ENCODE results near the gene SLC35F2.
A peak's percentile ranks its signal among the peaks of the same experiment; 100 is the strongest.

SLC35F2 gene

GRCh38 chr11:107757661-107758060, 100.9 kb downstream of the SLC35F2 start:
- no peak overlapping the region for H3K4me3 ChIP-seq (ENCODE audit: low read depth, low read length)
- no peaks in the 10 kb centered on the region for H3K4me1 ChIP-seq (ENCODE audit: control insufficient read depth in 1 of 2, insufficient read depth in 2 of 2, low read length in 2 of 2)
- no peak overlapping the region for H3K23ac ChIP-seq (ENCODE audit: low read length)
- no peaks in the 10 kb centered on the region for H3K27me3 ChIP-seq (ENCODE audit: insufficient read depth, low read length)
- H2BK12ac ChIP-seq (ENCODE audit: low read length): no peak overlapping the region
- H3K79me2 ChIP-seq (ENCODE audit: control insufficient read depth, insufficient read depth, low read length, poor library complexity): no peaks in the 10 kb centered on the region
- H2AK5ac ChIP-seq (ENCODE audit: low read length): no peak overlapping the region
- H2BK5ac ChIP-seq (ENCODE audit: low read depth, low read length, poor library complexity): no peak overlapping the region
- H4K91ac ChIP-seq (ENCODE audit: low read depth, low read length): no peak overlapping the region
- H3K36me3 ChIP-seq (ENCODE audit: control insufficient read depth in 1 of 2, insufficient read depth in 2 of 2, low read length in 2 of 2): no peaks in the 10 kb centered on the region
- no peak overlapping the region for H3K4me2 ChIP-seq (ENCODE audit: low read length)
- no peaks in the 10 kb centered on the region for H3K79me1 ChIP-seq (ENCODE audit: low read length)
- H2BK120ac ChIP-seq (ENCODE audit: insufficient read depth, low read length, poor library complexity): no peak overlapping the region
- no peak overlapping the region for H3K14ac ChIP-seq (ENCODE audit: low read length)
- no peak overlapping the region for H3K18ac ChIP-seq (ENCODE audit: low read length)
- peaks cover 3% of the 10 kb centered on the region for H3K9me3 ChIP-seq (ENCODE audit: insufficient read depth, low read depth, low read length)
- WGBS (ENCODE audit: extremely low coverage, insufficient coverage, insufficient read length): no CpG with 5 or more reads among the region's 1 CpG
- H3K9ac ChIP-seq (ENCODE audit: low read length): no peak overlapping the region
- no peak overlapping the region for H3K27ac ChIP-seq (ENCODE audit: low read depth, low read length)
- H4K8ac ChIP-seq (ENCODE audit: low read depth, low read length): no peak overlapping the region
- H2AFZ ChIP-seq (ENCODE audit: insufficient read depth, low read length, poor library complexity): no peak overlapping the region
- no peak for DNase-seq
- no peak overlapping the region for H4K12ac ChIP-seq (ENCODE audit: low read depth, low read length)
- no peak overlapping the region for H3K4ac ChIP-seq (ENCODE audit: low read depth, low read length)

- Histone ChIP-seq H2BK5ac (ENCODE audit: low read depth, low read length, poor library complexity) (no peak overlapping the region), H2BK120ac (ENCODE audit: insufficient read depth, low read length, poor library complexity) (no peak overlapping the region), H3K23ac (ENCODE audit: low read length) (no peak overlapping the region), H3K27ac (ENCODE audit: low read depth, low read length) (no peak overlapping the region), H3K4me1 (ENCODE audit: control insufficient read depth in 1 of 2, insufficient read depth in 2 of 2, low read length in 2 of 2) (no peaks in the 10 kb centered on the region), H3K79me1 (ENCODE audit: low read length) (no peaks in the 10 kb centered on the region), H3K4me3 (ENCODE audit: low read depth, low read length) (no peak overlapping the region), H2AK5ac (ENCODE audit: low read length) (no peak overlapping the region), H4K12ac (ENCODE audit: low read depth, low read length) (no peak overlapping the region), H3K4ac (ENCODE audit: low read depth, low read length) (no peak overlapping the region), H2BK12ac (ENCODE audit: low read length) (no peak overlapping the region), H3K9ac (ENCODE audit: low read length) (no peak overlapping the region), H3K36me3 (ENCODE audit: control insufficient read depth in 1 of 2, insufficient read depth in 2 of 2, low read length in 2 of 2) (no peaks in the 10 kb centered on the region), H3K9me3 (ENCODE audit: insufficient read depth, low read depth, low read length) (peaks cover 3% of the 10 kb centered on the region), H2AFZ (ENCODE audit: insufficient read depth, low read length, poor library complexity) (no peak overlapping the region), H4K8ac (ENCODE audit: low read depth, low read length) (no peak overlapping the region), H4K91ac (ENCODE audit: low read depth, low read length) (no peak overlapping the region), H3K14ac (ENCODE audit: low read length) (no peak overlapping the region), H3K4me2 (ENCODE audit: low read length) (no peak overlapping the region), H3K18ac (ENCODE audit: low read length) (no peak overlapping the region), H3K27me3 (ENCODE audit: insufficient read depth, low read length) (no peaks in the 10 kb centered on the region), H3K79me2 (ENCODE audit: control insufficient read depth, insufficient read depth, low read length, poor library complexity) (no peaks in the 10 kb centered on the region)
- no CpG with 5 or more reads among the region's 1 CpG for WGBS (ENCODE audit: extremely low coverage, insufficient coverage, insufficient read length)
- no peak for DNase-seq
Observed at GRCh38 chr11:107756553-107756952, 102.0 kb downstream of the SLC35F2 start.

GRCh38 chr11:107752949-107753822, 105.4 kb downstream of the SLC35F2 start:
- no peaks in the 10 kb centered on the region for H3K9me3 ChIP-seq (ENCODE audit: insufficient read depth, low read depth, low read length)
- DNase-seq: peak in 1 of 2 donors; percentile 52
- H3K4me2 ChIP-seq (ENCODE audit: low read length): no peak overlapping the region
- no peak overlapping the region for H3K27ac ChIP-seq (ENCODE audit: low read depth, low read length)
- no peak overlapping the region for H2AK5ac ChIP-seq (ENCODE audit: low read length)
- H3K4me1 ChIP-seq (ENCODE audit: control insufficient read depth in 1 of 2, insufficient read depth in 2 of 2, low read length in 2 of 2): no peaks in the 10 kb centered on the region
- WGBS (ENCODE audit: extremely low coverage, insufficient coverage, insufficient read length): no CpG with 5 or more reads among the region's 2 CpGs
- H4K8ac ChIP-seq (ENCODE audit: low read depth, low read length): no peak overlapping the region
- H3K4me3 ChIP-seq (ENCODE audit: low read depth, low read length): no peak overlapping the region
- H2AFZ ChIP-seq (ENCODE audit: insufficient read depth, low read length, poor library complexity): no peak overlapping the region
- no peaks in the 10 kb centered on the region for H3K79me2 ChIP-seq (ENCODE audit: control insufficient read depth, insufficient read depth, low read length, poor library complexity)
- H2BK12ac ChIP-seq (ENCODE audit: low read length): no peak overlapping the region
- H3K14ac ChIP-seq (ENCODE audit: low read length): no peak overlapping the region
- H3K4ac ChIP-seq (ENCODE audit: low read depth, low read length): no peak overlapping the region
- H4K91ac ChIP-seq (ENCODE audit: low read depth, low read length): no peak overlapping the region
- H3K27me3 ChIP-seq (ENCODE audit: insufficient read depth, low read length): no peaks in the 10 kb centered on the region
- no peak overlapping the region for H2BK5ac ChIP-seq (ENCODE audit: low read depth, low read length, poor library complexity)
- H3K9ac ChIP-seq (ENCODE audit: low read length): no peak overlapping the region
- no peaks in the 10 kb centered on the region for H3K79me1 ChIP-seq (ENCODE audit: low read length)
- H2BK120ac ChIP-seq (ENCODE audit: insufficient read depth, low read length, poor library complexity): no peak overlapping the region
- H3K36me3 ChIP-seq (ENCODE audit: control insufficient read depth in 1 of 2, insufficient read depth in 2 of 2, low read length in 2 of 2): no peaks in the 10 kb centered on the region
- no peak overlapping the region for H4K12ac ChIP-seq (ENCODE audit: low read depth, low read length)
- no peak overlapping the region for H3K18ac ChIP-seq (ENCODE audit: low read length)
- H3K23ac ChIP-seq (ENCODE audit: low read length): no peak overlapping the region

DNA sequence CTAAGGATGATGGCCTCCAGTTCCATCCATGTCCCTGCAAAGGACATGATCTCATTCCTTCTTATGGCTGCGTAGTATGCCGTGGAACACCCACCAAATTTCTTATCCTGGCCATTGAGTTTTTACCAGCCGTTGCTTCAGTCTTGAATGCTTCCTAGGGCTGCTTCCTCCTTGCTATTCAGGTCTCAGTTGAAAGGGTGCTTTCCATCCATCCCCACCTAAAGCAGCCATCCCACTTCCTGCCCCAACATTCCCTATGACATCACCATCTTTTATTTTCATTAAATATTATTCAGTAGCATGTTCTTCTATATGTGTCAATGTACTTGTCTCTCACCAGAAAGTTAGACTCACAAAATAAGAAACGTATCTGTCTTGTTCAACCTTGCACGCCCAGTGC, 106.1 kb downstream of the SLC35F2 start:
- no peak overlapping the region for H4K91ac ChIP-seq (ENCODE audit: low read depth, low read length)
- no peaks in the 10 kb centered on the region for H3K9me3 ChIP-seq (ENCODE audit: insufficient read depth, low read depth, low read length)
- H3K4me2 ChIP-seq (ENCODE audit: low read length): no peak overlapping the region
- H3K14ac ChIP-seq (ENCODE audit: low read length): no peak overlapping the region
- H4K12ac ChIP-seq (ENCODE audit: low read depth, low read length): no peak overlapping the region
- no peak overlapping the region for H2AFZ ChIP-seq (ENCODE audit: insufficient read depth, low read length, poor library complexity)
- H2BK12ac ChIP-seq (ENCODE audit: low read length): no peak overlapping the region
- no peak overlapping the region for H3K18ac ChIP-seq (ENCODE audit: low read length)
- no peak overlapping the region for H2BK5ac ChIP-seq (ENCODE audit: low read depth, low read length, poor library complexity)
- no peak overlapping the region for H3K27ac ChIP-seq (ENCODE audit: low read depth, low read length)
- no peak overlapping the region for H4K8ac ChIP-seq (ENCODE audit: low read depth, low read length)
- no peak for DNase-seq
- no peak overlapping the region for H3K4ac ChIP-seq (ENCODE audit: low read depth, low read length)
- no peaks in the 10 kb centered on the region for H3K36me3 ChIP-seq (ENCODE audit: control insufficient read depth in 1 of 2, insufficient read depth in 2 of 2, low read length in 2 of 2)
- no peaks in the 10 kb centered on the region for H3K27me3 ChIP-seq (ENCODE audit: insufficient read depth, low read length)
- WGBS (ENCODE audit: extremely low coverage, insufficient coverage, insufficient read length): no CpG with 5 or more reads among the region's 5 CpGs
- H2BK120ac ChIP-seq (ENCODE audit: insufficient read depth, low read length, poor library complexity): no peak overlapping the region
- no peak overlapping the region for H2AK5ac ChIP-seq (ENCODE audit: low read length)
- no peaks in the 10 kb centered on the region for H3K79me1 ChIP-seq (ENCODE audit: low read length)
- no peak overlapping the region for H3K4me3 ChIP-seq (ENCODE audit: low read depth, low read length)
- no peak overlapping the region for H3K23ac ChIP-seq (ENCODE audit: low read length)
- no peak overlapping the region for H3K9ac ChIP-seq (ENCODE audit: low read length)
- peaks cover 0 to 5% of the 10 kb centered on the region in 2 experiments for H3K4me1 ChIP-seq (ENCODE audit: control insufficient read depth in 1 of 2, insufficient read depth in 2 of 2, low read length in 2 of 2)
- no peaks in the 10 kb centered on the region for H3K79me2 ChIP-seq (ENCODE audit: control insufficient read depth, insufficient read depth, low read length, poor library complexity)
